H1 (cell line): Measurements from ENCODE around the gene SLC27A4. TPM values are rescaled to one million over a fixed set of nuclear protein-coding genes. Genes with fewer than 3 reads are reported as not detected.

Experiments used
- CHD7 ChIP-seq: fragments of 300-600 bp; sonication (generic); IDR thresholded peaks from 2 replicates; pipeline ENCODE4 v1.7.1; 2012; ENCODE audit warnings: low read length, moderate library complexity, mild to moderate bottlenecking, inconsistent platforms; ENCODE audit not compliant: insufficient replicate concordance
- GTF2F1 ChIP-seq: IDR thresholded peaks from 2 replicates; pipeline ENCODE4 v1.6.1; 2012; ENCODE audit warnings: low read depth, low read length, improper control_type of control experiment, borderline replicate concordance
- MAFK ChIP-seq: IDR thresholded peaks from 2 replicates; pipeline ENCODE4 v1.6.1; 2012; ENCODE audit warnings: low read depth, mild to moderate bottlenecking, improper control_type of control experiment, low read length
- polyA plus RNA-seq, 7 experiments: library from polyadenylated mRNA; depleted of rRNA in 3 of 7; stranded (reverse) in 5 of 7; unstranded in 2 of 7; fragments of >200 nt in 5 of 7; fragments of 200-250 nt in 2 of 7; gene quantifications; 1 replicate in 5 of 7; 2 replicates in 1 of 7; 4 replicates in 1 of 7; pipeline versions ENCODE4 v1.2.1 to v1.2.3, GENCODE V29; 2011 to 2013; ENCODE audit warnings: missing spikeins in 2 of 7, mixed read lengths in 2 of 7
- total RNA-seq: library from RNA; stranded (reverse); fragmentation: NEBNext Ultra II Directional; extraction: Animal tissue kit (Norgen Biotek cat#: 25700); gene quantifications from 2 replicates; pipeline ENCODE4 v1.2.1, GENCODE V29; 2021

SLC27A4 gene
- total and polyA plus RNA-seq, 2 of the 8 experiments (the other 6 are each of a cell fraction or from before 2014, with no cell fraction given) = 14.9 to 20.5 TPM

DNA sequence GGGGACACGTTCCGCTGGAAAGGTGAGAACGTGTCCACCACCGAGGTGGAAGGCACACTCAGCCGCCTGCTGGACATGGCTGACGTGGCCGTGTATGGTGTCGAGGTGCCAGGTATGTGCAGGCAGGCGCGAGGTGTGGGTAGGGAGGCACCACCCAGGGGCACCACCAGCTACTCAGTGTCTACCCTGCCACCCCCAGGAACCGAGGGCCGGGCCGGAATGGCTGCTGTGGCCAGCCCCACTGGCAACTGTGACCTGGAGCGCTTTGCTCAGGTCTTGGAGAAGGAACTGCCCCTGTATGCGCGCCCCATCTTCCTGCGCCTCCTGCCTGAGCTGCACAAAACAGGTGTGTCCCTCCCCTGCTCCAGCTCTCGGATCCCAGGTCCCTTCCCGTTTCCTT, 15.1 kb downstream of the SLC27A4 start (continued):
- TF ChIP-seq CHD7 (no peak), MAFK (no peak), GTF2F1 (no peak)
